Keratinocyte (primary cell): ENCODE results near the gene LRRC27. TPM values are rescaled to one million over a fixed set of nuclear protein-coding genes. Genes with fewer than 3 reads are reported as not detected.

Source experiments
- DNase-seq: peaks from one replicate; pipeline ENCODE4 v3.0.0-alpha.2; 2011; ENCODE audit warnings: low read depth, missing footprints, low spot score
- FAIRE-seq: peaks from 2 replicates; lab custom pipeline; 2011; peaks lifted over from hg19 to GRCh38; lab: Jason Lieb, UNC
- H2AFZ ChIP-seq: 2 replicates; pipeline ENCODE4 v1.6.0; 2012; ENCODE audit warnings: low read length, control low read depth, inconsistent platforms; ENCODE audit not compliant: control insufficient read depth
- H3K27ac ChIP-seq: 2 replicates; pipeline ENCODE4 v1.5.1; 2011; ENCODE audit warnings: low read length; ENCODE audit not compliant: control insufficient read depth, insufficient read depth
- H3K27me3 ChIP-seq: 3 replicates; pipeline ENCODE4 v1.6.0; 2011; ENCODE audit warnings: low read length; ENCODE audit not compliant: control insufficient read depth, insufficient read depth; ENCODE audit errors: extremely low read depth
- H3K36me3 ChIP-seq, 2 experiments: 2 replicates in 1 of 2; 3 replicates in 1 of 2; pipeline ENCODE4 v1.5.1; 2011; ENCODE audit warnings: low read length in 2 of 2, mild to moderate bottlenecking in 1 of 2; ENCODE audit not compliant: control insufficient read depth in 2 of 2, insufficient read depth in 2 of 2; ENCODE audit errors: extremely low read depth in 1 of 2
- H3K4me1 ChIP-seq: 3 replicates; pipeline ENCODE4 v1.5.1; 2011; ENCODE audit warnings: low read length; ENCODE audit not compliant: control insufficient read depth, insufficient read depth; ENCODE audit errors: extremely low read depth
- H3K4me2 ChIP-seq: 3 replicates; pipeline ENCODE4 v1.6.0; 2011; ENCODE audit warnings: low read depth, low read length; ENCODE audit not compliant: control insufficient read depth, insufficient read depth; ENCODE audit errors: extremely low read depth
- H3K4me3 ChIP-seq, 3 experiments: fragments of 200-600 bp in 1 of 3; sonication (generic) in 1 of 3; 2 replicates in 2 of 3; 3 replicates in 1 of 3; pipeline ENCODE4 v1.5.1; 2011 to 2016; ENCODE audit warnings: low read length in 3 of 3, mild to moderate bottlenecking in 3 of 3, control low read depth in 2 of 3, inconsistent platforms in 1 of 3, low read depth in 1 of 3, mixed read lengths in 1 of 3, mixed run types in 1 of 3, moderate library complexity in 1 of 3; ENCODE audit not compliant: control insufficient read depth in 2 of 3, insufficient read depth in 2 of 3; ENCODE audit errors: extremely low read depth in 1 of 3
- H3K79me2 ChIP-seq: 2 replicates; pipeline ENCODE4 v1.6.0; 2012; ENCODE audit warnings: low read length; ENCODE audit not compliant: control insufficient read depth, insufficient read depth
- H3K9ac ChIP-seq: 3 replicates; pipeline ENCODE4 v1.6.0; 2011; ENCODE audit warnings: low read length; ENCODE audit not compliant: control insufficient read depth, insufficient read depth; ENCODE audit errors: extremely low read depth
- H3K9me1 ChIP-seq: 3 replicates; pipeline ENCODE4 v1.6.0; 2011; ENCODE audit warnings: low read length; ENCODE audit not compliant: control insufficient read depth, insufficient read depth; ENCODE audit errors: extremely low read depth
- H3K9me3 ChIP-seq: 2 replicates; pipeline ENCODE4 v1.5.1; 2012; ENCODE audit warnings: low read depth, low read length; ENCODE audit not compliant: control insufficient read depth
- H4K20me1 ChIP-seq: 3 replicates; pipeline ENCODE4 v1.6.0; 2011; ENCODE audit warnings: low read length; ENCODE audit not compliant: control insufficient read depth, insufficient read depth; ENCODE audit errors: extremely low read depth
- EZH2 ChIP-seq: IDR thresholded peaks from one replicate; pipeline ENCODE4 v1.6.1; 2012; ENCODE audit warnings: inconsistent platforms, mild to moderate bottlenecking, low read length, moderate library complexity
- dilution Hi-C: fragments of 300-500 bp; cut with MboI; formaldehyde crosslinking; loops from one replicate; pipeline ENCODE4 v1.7.0; 2020; ENCODE audit warnings: low sequenced_read_pairs; ENCODE audit not compliant: extremely low pct_ligation_motif_present
- polyA plus RNA-seq, 5 experiments: library from polyadenylated mRNA; depleted of rRNA in 3 of 5; stranded (reverse) in 3 of 5; stranded (forward) in 1 of 5; unstranded in 1 of 5; fragments of >200 nt; gene quantifications; 1 replicate in 1 of 5; 2 replicates in 3 of 5; 3 replicates in 1 of 5; pipeline versions ENCODE4 v1.2.1 to v1.2.3, GENCODE V29; 2011 to 2012; ENCODE audit warnings: missing spikeins in 2 of 5, low read depth in 1 of 5, low replicate concordance in 1 of 5
- TF ChIP-seq, protein P1 (sequence below), 3 experiments: IDR thresholded peaks in 1 of 3; conservative IDR thresholded peaks in 1 of 3; optimal IDR thresholded peaks in 1 of 3; 2 replicates in 2 of 3; 3 replicates in 1 of 3; pipeline versions ENCODE3 to v1.5.1; 2011; ENCODE audit warnings: low read length in 3 of 3, mild to moderate bottlenecking in 3 of 3, moderate library complexity in 2 of 3, control low read depth in 1 of 3, inconsistent platforms in 1 of 3; ENCODE audit not compliant: insufficient read depth in 2 of 3; ENCODE audit errors: extremely low read depth in 1 of 3

LRRC27 gene
- polyA plus RNA-seq, 1 donor (not counting 4 experiments of a cell fraction or from before 2014, with no cell fraction given): 3.0 TPM

DNA sequence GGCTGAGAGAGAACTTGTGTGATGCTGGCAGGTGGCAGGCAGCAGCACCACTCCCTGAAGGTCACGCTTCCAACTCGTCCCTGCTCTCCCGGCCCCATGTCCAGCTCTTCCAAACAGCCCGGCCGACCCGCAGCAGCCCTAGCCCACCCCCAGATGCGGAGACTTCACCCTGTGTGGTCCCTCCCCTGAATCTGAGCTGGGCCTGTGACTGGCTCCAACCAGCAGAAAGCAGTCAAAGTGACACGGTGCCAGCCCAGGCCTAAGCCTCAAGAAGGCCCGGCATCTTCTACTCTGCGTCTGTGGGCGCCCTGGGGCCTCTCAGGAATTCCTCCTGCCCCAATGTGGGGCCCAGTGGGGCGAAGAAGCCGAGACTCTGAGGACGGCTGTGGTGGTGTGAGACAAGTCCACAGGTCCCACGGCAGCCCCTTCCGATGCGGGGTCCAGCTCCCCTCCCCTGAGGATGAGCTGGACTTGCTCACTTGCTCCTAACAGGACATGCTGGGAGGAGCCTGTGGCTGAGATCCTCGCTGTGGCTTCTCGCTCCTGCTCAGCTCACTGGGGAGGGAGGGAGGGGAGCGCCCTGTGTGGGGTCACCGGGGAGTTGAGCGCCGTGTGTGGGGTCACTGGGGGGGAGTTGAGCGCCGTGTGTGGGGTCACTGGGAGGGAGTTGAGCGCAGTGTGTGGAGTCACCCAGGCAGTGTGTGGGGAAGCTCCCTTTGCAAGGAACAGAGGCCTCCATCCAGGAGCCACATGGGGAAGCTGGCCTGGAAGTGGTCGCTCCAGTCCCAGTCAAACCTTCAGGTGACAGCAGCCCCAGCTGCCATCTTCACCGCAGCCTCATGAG is 33.7 kb upstream of the LRRC27 start:
- DNase-seq (no peak), FAIRE-seq (no peak)
- Histone ChIP-seq H3K27me3 (no peaks in the 10 kb centered on the region), H3K4me1 (no peaks in the 10 kb centered on the region), H3K9me3 (no peaks in the 10 kb centered on the region), H3K36me3 (no peaks in the 10 kb centered on the region), H3K27ac (no peak overlapping the region), H3K9me1 (no peaks in the 10 kb centered on the region), H3K4me3 (no peak overlapping the region), H2AFZ (no peak overlapping the region), H4K20me1 (no peaks in the 10 kb centered on the region), H3K9ac (no peak overlapping the region), H3K4me2 (no peak overlapping the region), H3K79me2 (no peaks in the 10 kb centered on the region)
- TF ChIP-seq, protein P1, sequence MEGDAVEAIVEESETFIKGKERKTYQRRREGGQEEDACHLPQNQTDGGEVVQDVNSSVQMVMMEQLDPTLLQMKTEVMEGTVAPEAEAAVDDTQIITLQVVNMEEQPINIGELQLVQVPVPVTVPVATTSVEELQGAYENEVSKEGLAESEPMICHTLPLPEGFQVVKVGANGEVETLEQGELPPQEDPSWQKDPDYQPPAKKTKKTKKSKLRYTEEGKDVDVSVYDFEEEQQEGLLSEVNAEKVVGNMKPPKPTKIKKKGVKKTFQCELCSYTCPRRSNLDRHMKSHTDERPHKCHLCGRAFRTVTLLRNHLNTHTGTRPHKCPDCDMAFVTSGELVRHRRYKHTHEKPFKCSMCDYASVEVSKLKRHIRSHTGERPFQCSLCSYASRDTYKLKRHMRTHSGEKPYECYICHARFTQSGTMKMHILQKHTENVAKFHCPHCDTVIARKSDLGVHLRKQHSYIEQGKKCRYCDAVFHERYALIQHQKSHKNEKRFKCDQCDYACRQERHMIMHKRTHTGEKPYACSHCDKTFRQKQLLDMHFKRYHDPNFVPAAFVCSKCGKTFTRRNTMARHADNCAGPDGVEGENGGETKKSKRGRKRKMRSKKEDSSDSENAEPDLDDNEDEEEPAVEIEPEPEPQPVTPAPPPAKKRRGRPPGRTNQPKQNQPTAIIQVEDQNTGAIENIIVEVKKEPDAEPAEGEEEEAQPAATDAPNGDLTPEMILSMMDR (optimal IDR thresholded peaks at IDR 0.05 in 1 of 3, IDR thresholded peaks at IDR 0.05 in 1 of 3, conservative IDR thresholded peaks at IDR 0.05 in 1 of 3; ENCODE audit: extremely low read depth in 1 of 3, insufficient read depth in 2 of 3, low read length in 3 of 3): no peak
- no peak for TF ChIP-seq EZH2
- dilution Hi-C loops: no loop called here

DNA sequence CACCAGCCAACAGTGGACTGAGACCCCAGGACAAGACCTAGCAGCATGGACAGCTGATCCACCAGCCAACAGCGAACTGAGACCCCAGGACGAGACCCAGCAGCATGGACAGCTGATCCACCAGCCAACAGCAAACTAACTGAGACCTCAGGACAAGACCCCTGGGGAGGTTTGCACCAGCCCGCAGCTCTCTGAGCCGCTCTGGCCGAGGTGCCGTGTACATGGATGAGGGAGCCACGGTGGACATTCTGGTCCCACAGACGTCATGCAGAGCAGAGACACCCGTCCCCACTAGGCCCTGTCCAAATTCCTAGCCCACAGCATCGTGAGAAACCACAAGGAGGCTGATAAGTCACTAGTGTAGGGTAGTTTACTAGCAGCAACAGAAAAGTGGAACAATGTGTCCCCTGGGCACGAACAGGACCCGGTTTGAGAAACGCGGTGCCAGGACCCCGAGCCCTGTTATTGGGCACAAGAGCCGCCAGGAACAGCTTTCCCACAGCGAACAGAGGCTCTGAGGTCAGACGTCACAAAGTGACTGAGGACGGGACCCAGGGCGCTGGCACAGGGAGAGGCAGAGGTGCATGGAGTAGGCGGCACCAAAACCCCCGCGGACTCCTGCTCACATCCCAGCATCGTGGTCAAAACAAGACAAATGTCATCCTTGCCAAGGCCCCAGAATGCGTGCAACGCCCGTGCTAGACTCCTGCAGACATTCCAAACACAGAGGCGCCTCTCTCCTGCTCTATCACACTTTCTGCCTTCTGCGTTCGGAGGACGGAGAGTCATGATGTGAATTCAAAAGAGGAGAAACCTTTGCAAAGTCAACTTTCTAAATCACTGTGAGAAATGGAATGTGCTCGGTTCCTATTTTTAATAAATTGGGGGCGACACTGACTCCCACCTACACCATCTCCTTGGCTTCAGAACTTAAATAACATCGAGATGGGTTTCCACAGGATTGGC is 32.3 kb upstream of the LRRC27 start:
- Histone ChIP-seq H3K9ac (no peak overlapping the region), H3K9me3 (no peaks in the 10 kb centered on the region), H3K9me1 (no peaks in the 10 kb centered on the region), H3K36me3 (no peaks in the 10 kb centered on the region), H2AFZ (no peak overlapping the region), H3K4me2 (no peak overlapping the region), H3K27ac (no peak overlapping the region), H3K4me1 (no peaks in the 10 kb centered on the region), H3K27me3 (no peaks in the 10 kb centered on the region), H3K79me2 (no peaks in the 10 kb centered on the region), H4K20me1 (no peaks in the 10 kb centered on the region), H3K4me3 (no peak overlapping the region)
- FAIRE-seq (no peak), DNase-seq (no peak)
- dilution Hi-C loops: no loop called here
- TF ChIP-seq, protein P1 (optimal IDR thresholded peaks at IDR 0.05 in 1 of 3, IDR thresholded peaks at IDR 0.05 in 1 of 3, conservative IDR thresholded peaks at IDR 0.05 in 1 of 3; ENCODE audit: extremely low read depth in 1 of 3, insufficient read depth in 2 of 3, low read length in 3 of 3): no peak
- TF ChIP-seq EZH2: no peak
